HG03521 (cell line): ENCODE results near the gene MRPL12.

ENCODE experiments used
- ATAC-seq: cut with Tn5 transposase; IDR thresholded peaks from one replicate; pipeline ENCODE4 v1.9.1; 2021; ENCODE audit warnings: mild to moderate bottlenecking, moderate library complexity; ENCODE audit not compliant: unreplicated experiment

Gene MRPL12

GRCh38 chr17:81715107-81715871 lies 12.1 kb downstream of the MRPL12 start:
- no peak for ATAC-seq

- ATAC-seq, result no peak
Observed at GRCh38 chr17:81715872-81716673, 12.9 kb downstream of the MRPL12 start.

GRCh38 chr17:81716674-81716996 lies 13.5 kb downstream of the MRPL12 start:
- no peak for ATAC-seq

- no peak for ATAC-seq
Observed at GRCh38 chr17:81717049-81717765, 14.0 kb downstream of the MRPL12 start.

- no peak for ATAC-seq
Observed at GRCh38 chr17:81717766-81718089, 14.6 kb downstream of the MRPL12 start.

- ATAC-seq, result no peak
Observed at GRCh38 chr17:81719410-81720266, 16.5 kb downstream of the MRPL12 start.

- no peak for ATAC-seq
Observed at GRCh38 chr17:81720267-81721071, 17.3 kb downstream of the MRPL12 start.

GRCh38 chr17:81722184-81723120 lies 19.3 kb downstream of the MRPL12 start:
- no peak for ATAC-seq

- no peak for ATAC-seq
Observed at GRCh38 chr17:81723651-81724209, 20.6 kb downstream of the MRPL12 start.

- ATAC-seq, result no peak
Observed at GRCh38 chr17:81725439-81725838, 22.3 kb downstream of the MRPL12 start.

- no peak for ATAC-seq
Observed at GRCh38 chr17:81726004-81726403, 22.8 kb downstream of the MRPL12 start.

- no peak for ATAC-seq
Observed at GRCh38 chr17:81727324-81728031, 24.3 kb downstream of the MRPL12 start.

GRCh38 chr17:81733507-81734404 lies 30.6 kb downstream of the MRPL12 start:
- no peak for ATAC-seq

- no peak for ATAC-seq
Observed at GRCh38 chr17:81734405-81735263, 31.5 kb downstream of the MRPL12 start.

GRCh38 chr17:81735264-81736102 lies 32.3 kb downstream of the MRPL12 start:
- no peak for ATAC-seq
